Omental fat pad (tissue), 4 donors: ENCODE data around the gene SARM1. TPM values are rescaled to one million over a fixed set of nuclear protein-coding genes. Genes with fewer than 3 reads are reported as not detected.

Experiments
- ATAC-seq: fragments of 150-250 bp; one replicate; pipeline ENCODE4 v1.9.1; 2016; ENCODE audit warnings: mild to moderate bottlenecking, moderate library complexity; ENCODE audit not compliant: low FRiP score
- DNase-seq: peaks from one replicate; pipeline ENCODE4 v3.0.0-alpha.2; 2019; ENCODE audit warnings: low spot score
- total RNA-seq, 4 donors: library from RNA; depleted of rRNA; stranded (reverse); fragments of >200 nt; gene quantifications; one replicate each; pipeline ENCODE4 v1.1.0, GENCODE V29; 2016
- TF ChIP-seq, protein P1 (sequence below), 3 donors: fragments of 450-650 bp; IDR thresholded peaks; one replicate each; pipeline ENCODE4 v1.5.1; 2016 to 2017; ENCODE audit warnings: antibody characterized with exemption in 3 of 3, mild to moderate bottlenecking in 3 of 3, moderate library complexity in 2 of 3

Gene SARM1
- total RNA-seq, 4 donors from 2014 or later, result 8.5 to 13.1 (median 12.3) TPM

DNA sequence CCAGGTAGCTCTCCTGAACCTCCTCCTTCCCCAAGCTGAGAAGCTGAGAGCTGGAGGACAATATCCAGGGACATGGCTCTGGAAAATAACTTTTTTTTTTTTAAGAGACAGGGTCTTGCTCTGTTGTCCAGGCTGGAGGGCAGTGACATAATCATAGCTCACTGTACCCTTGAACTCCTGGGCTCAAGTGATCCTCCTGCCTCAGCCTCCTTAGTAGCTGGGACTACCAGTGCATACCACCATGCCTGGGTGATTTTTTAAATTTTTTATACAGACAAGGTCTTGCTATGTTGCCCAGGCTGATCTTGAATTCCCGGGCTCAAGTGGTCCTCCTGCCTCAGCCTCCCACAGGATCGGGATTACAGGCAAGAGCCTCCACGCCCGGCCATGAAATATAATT, 28.3 kb downstream of the SARM1 start:
- TF ChIP-seq, protein P1, sequence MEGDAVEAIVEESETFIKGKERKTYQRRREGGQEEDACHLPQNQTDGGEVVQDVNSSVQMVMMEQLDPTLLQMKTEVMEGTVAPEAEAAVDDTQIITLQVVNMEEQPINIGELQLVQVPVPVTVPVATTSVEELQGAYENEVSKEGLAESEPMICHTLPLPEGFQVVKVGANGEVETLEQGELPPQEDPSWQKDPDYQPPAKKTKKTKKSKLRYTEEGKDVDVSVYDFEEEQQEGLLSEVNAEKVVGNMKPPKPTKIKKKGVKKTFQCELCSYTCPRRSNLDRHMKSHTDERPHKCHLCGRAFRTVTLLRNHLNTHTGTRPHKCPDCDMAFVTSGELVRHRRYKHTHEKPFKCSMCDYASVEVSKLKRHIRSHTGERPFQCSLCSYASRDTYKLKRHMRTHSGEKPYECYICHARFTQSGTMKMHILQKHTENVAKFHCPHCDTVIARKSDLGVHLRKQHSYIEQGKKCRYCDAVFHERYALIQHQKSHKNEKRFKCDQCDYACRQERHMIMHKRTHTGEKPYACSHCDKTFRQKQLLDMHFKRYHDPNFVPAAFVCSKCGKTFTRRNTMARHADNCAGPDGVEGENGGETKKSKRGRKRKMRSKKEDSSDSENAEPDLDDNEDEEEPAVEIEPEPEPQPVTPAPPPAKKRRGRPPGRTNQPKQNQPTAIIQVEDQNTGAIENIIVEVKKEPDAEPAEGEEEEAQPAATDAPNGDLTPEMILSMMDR (IDR thresholded peaks at IDR 0.05), result no peak
- no peak for DNase-seq
- ATAC-seq, result no peak

DNA sequence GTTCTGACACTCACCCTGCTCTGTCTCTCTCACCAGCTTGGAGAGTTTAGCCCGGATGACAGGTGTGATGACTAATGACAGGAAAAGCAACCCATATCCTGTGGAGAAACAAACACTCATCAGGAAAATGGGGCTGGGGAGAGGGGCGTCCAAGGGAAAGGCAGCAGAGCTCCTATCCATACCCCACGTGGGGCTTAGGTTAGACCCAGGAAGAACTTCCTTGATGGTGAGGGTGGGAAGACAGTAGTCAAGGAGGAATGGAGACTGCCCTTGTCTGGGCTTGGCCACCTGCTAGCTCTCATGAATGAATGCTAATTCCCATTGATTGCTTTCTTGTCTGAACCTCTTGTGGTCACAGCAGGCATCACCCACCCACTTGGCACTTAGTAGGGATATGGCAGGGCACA, 30.7 kb downstream of the SARM1 start:
- no peak for DNase-seq
- TF ChIP-seq, protein P1 (IDR thresholded peaks at IDR 0.05), result no peak
- no peak for ATAC-seq

DNA sequence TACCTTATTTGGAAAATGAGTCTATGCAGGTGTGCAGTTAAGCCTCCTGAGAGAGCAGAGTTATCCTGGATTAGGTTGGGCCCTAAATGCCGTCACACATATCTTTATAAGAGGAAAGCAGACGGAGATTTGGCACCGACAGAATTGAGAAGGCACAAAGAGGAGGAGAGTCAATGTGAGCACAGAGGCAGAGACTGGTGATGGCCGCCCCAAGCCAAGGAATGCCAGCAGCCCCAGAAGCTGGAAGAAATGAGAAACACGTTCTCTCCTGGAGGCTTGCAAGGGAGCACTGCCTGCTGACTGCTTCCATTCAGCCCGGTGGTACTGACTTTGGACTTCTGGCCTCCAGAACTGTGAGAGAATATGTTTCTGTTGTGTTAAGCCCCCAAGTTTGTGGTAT, 31.4 kb downstream of the SARM1 start:
- ATAC-seq (no peak), DNase-seq (no peak)
- TF ChIP-seq, protein P1 (IDR thresholded peaks at IDR 0.05), result no peak

DNA sequence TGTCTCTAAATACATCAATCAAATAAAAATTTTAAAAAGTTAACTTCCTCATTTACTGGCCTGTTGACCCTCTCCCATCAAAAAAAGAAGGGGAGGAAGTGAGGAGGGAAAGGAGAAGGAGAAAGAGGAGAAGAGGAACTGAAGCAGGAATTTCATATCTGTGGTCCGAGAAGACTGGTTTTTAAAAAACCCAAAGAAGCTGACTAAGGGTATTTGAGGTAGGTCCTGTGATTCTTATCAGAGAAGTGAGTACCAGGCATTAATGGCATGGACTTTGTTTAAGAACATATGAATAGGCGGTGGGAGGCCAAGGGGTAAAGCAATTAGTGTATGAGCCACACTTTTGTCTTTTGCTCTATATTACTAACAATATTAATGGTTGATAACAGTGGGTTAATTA, 32.5 kb downstream of the SARM1 start:
- DNase-seq (no peak), ATAC-seq (no peak)
- TF ChIP-seq, protein P1 (IDR thresholded peaks at IDR 0.05), result no peak

DNA sequence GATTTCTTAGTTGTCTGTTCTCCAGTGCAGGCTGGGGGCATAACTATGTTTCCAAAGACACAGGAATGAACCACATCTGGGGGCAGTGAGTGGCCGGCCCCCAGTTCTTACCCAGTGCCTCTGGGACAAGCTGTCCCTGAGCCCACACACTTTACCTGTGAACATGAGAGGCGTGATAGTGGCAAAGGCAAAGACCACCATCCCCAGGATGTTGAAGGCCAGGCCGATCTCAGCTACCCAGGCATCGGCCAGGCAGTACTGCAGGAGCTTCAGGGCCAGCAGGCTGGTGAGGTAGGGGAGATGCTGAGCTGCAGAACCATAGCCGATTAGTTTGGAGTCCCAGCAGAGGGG, 32.9 kb downstream of the SARM1 start:
- ATAC-seq (no peak), DNase-seq (no peak)
- TF ChIP-seq, protein P1 (IDR thresholded peaks at IDR 0.05), result no peak

DNA sequence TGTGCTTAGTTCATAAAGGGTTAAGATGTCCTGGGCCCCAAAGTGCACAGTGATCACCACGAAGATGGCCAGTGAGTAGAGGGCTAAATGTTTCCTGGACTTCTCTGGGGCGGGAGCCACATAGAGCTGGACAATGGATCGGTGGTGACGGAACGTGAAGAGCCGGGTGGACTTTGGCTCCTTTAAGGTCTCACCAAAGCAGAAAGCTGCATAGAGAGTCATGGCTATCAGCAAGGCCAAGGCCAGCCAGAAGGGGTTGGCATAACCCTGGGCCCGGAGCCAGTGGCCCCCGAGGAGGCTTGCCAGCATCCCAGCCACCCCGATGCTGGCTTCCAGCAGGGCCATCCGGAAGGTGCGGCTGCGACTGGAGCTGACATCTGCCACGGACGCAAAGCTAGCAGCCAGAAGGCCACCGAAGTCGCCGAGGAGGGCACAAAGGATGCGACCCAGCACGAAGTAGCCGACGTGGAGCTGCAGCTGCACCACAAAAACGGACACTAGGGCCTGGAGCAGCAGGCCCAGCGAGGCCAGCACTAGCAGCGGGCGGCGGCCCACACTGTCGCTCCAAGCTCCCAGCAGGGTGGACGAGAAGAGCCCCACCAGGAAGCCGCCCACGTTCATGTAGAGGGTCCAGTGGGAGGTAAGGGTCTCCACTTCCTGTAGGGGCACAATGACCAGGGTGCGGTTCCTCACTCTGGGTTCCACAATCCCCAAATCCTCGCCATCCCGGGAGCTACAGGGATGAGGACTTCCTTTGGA, 33.5 kb downstream of the SARM1 start:
- TF ChIP-seq, protein P1 (IDR thresholded peaks at IDR 0.05), result no peak
- ATAC-seq, result no peak

More for the DNA sequence above, 33.5 kb downstream of the SARM1 start:
- DNase-seq, result no peak
